Activated CD8-positive, alpha-beta memory T cell treated with anti-CD3 and anti-CD28 coated beads for 1 hour (primary cell): ENCODE results near the gene MLNR.

Experiments
- DNase-seq, 2 donors: peaks; one replicate each; pipeline ENCODE4 v3.0.0-alpha.2; 2020; ENCODE audit warnings: low read depth in 1 of 2; ENCODE audit errors: extremely low read depth in 1 of 2

The MLNR gene, protein sequence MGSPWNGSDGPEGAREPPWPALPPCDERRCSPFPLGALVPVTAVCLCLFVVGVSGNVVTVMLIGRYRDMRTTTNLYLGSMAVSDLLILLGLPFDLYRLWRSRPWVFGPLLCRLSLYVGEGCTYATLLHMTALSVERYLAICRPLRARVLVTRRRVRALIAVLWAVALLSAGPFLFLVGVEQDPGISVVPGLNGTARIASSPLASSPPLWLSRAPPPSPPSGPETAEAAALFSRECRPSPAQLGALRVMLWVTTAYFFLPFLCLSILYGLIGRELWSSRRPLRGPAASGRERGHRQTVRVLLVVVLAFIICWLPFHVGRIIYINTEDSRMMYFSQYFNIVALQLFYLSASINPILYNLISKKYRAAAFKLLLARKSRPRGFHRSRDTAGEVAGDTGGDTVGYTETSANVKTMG

GRCh38 chr13:49220036-49220855 is at the start of gene MLNR:
MLNR (plus strand) TSS chr13:49220338; CDS start chr13:49220338, 0 bp downstream.
- no peak for DNase-seq

DNA sequence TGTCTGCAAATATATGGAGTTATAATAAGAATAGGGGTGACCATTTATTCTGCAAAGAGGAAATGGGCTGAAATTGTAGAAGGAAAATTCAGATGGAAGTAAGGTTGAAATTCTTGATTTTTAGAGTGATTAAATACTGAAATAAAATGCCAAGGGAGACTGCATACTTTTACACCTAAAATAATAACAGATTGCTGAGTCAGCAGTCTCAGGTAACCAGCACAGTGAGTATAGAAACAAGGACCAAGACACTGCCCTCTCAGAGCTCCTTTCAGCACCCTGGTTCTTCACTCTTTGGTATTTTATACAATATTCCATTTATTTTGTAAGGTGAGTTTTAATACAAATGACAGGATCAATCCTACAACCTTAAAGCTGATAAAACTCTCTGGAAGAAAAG is 48.8 kb upstream of the MLNR start:
- no peak for DNase-seq

DNA sequence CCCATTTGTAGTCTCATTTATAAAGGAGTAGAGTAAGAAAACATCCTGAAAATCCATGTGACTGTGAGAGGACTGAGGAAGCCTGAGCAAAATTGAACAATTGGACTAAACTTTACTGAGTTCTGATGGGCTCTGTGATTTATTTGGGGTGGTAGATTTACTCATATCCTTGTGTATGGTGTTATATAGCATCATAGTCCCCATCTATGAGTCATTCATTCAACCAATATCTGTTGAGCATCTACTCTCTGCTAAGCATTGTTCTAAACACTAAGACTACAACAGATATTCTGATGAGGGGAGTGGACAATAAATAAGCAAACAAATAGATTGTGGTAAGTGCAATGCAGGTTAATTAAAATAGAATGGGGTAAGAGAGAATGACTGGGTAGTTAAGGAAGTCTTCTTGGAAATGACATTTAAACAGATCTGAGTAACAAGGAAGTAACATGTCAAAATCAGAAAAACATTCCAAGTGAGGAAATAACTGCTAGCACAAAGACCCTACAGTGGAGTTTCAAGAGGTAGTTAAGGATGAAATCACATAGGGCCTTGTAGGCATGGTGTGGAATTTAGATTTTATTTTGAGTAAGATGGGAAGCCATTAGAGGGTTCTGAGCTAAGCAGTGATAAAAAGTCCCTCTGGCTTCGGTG is 36.3 kb upstream of the MLNR start:
- DNase-seq, result no peak

GRCh38 chr13:49184621-49185020 is 35.5 kb upstream of the MLNR start:
- DNase-seq, result no peak

- DNase-seq, result no peak
Observed at GRCh38 chr13:49185264-49185663, 34.9 kb upstream of the MLNR start.

- DNase-seq, result no peak
Observed at GRCh38 chr13:49190901-49191300, 29.2 kb upstream of the MLNR start.

DNA sequence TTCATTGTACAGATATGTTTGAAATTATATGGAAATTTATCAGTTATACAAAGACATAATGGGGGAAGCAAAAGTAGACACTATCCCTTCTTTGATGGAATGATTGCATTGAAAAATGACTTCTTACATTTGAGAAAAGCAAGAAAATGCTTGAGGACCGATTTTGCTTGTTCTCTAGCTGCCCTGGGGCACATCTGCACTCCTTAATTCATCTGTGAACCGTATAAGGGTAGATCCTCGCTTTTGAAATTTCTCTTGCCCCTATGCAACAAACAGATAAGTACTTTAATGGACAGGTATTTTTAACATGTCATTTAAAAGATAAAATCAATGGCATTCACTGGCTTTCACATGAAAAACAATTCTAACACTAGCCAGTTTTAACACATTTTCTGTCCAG is 13.5 kb upstream of the MLNR start:
- DNase-seq, result no peak

DNA sequence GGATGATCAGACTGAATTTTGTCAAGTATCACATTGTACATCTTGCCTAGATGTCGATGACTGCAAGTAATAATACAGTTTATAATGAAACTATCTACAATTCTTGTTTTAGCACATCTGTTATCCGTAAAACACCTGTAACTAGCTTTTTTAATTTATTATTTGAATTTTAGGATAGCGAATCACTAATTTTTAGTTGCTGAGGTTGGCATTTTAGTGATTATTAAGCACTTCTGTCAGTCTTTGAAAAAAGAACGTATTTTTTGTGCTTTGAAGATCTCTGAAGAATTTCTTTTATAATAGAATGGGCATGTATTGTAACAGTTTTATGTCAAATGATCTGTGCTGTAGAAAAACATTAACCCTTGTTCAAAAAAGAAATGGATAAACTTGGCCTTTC is 11.5 kb upstream of the MLNR start:
- DNase-seq, result no peak

DNA sequence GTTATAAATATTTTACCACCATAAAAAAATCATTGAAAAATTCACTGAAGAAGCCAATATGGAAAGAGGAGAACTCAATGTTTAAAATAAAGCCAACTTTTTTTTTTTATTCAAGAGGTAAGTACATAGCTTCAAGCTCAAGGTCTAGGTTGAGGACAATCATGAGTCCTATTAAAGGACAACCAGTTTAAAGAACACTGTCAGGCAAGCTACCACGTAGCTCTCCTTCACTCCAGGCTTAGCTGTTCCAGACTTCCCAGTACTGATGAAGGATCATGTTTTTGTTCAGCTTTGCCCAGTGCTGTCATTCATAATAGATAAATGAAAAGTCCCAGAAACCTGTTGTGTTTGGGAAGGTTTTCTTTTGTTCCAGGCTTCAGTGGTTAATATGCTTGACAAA is 10.0 kb upstream of the MLNR start:
- no peak for DNase-seq

DNA sequence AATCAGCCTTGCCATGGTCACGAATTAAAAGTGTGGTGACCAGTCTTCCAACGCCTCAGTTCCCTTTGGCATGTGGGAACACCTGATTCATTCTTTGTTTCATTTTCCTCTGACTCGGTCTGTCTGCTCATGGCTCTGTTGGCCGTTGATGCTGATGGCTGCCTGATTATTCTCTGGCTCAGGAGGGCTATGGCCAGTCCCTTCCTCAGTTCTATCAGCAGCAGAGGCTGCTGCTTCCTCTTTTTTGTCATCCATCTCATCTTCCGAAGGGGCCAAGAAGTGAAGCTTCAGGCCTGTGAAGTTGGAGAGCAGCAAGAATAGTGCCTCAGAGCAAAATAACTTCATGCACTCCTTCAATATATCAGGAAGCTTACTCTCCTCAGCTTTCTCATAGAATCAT is 9.5 kb upstream of the MLNR start:
- DNase-seq, result no peak

- no peak for DNase-seq
Observed at GRCh38 chr13:49213539-49213938, 6.6 kb upstream of the MLNR start.

GRCh38 chr13:49213997-49214916 is 5.9 kb upstream of the MLNR start:
- no peak for DNase-seq

GRCh38 chr13:49214917-49215376 is 5.2 kb upstream of the MLNR start:
- no peak for DNase-seq

- DNase-seq, result no peak
Observed at GRCh38 chr13:49216334-49216733, 3.8 kb upstream of the MLNR start.

- no peak for DNase-seq
Observed at GRCh38 chr13:49217962-49218492, 2.1 kb upstream of the MLNR start.

- DNase-seq, result no peak
Observed at GRCh38 chr13:49218493-49219051, 1.6 kb upstream of the MLNR start.

DNA sequence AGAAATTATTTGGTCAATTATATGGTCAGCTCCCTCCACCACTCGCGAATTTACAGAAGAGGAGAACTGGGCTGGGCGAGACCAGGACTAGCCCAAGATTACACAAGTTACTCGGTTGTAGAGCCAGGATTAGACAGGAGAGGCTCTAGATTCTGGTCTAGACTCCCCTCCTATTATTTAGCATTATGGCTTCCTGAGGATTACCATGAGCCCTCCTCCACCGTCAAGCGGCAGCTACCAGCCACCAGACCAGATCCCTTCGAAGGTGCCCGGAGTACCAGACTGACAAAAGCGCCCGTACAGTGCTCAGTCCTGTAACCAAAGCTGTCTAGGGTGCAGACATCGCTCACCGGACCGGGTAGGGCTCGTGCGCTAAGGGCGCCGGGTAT is 497 bp upstream of the MLNR start:
- no peak for DNase-seq

GRCh38 chr13:49220856-49221589 is 885 bp downstream of the MLNR start:
- no peak for DNase-seq

GRCh38 chr13:49221590-49221965 is 1.4 kb downstream of the MLNR start:
- DNase-seq, result no peak
